GM12878 (cell line): Measurements from ENCODE around the gene CCDC43. TPM values are rescaled to one million over a fixed set of nuclear protein-coding genes. Genes with fewer than 3 reads are reported as not detected.

Experiments
- ATAC-seq: fragments of 200-7000 bp; cut with Tn5 transposase; 3 replicates; pipeline ENCODE4 v1.9.1; 2020; ENCODE audit warnings: mild to moderate bottlenecking, moderate library complexity
- BruUV-seq: library from RNA; stranded (reverse); fragments of 400-500 nt; replicated peaks from 2 replicates; lab custom pipeline; 2021; lab: Mats Ljungman, UMichigan
- CTCF ChIA-PET: fragments of 300-600 bp; sonication (Branson Sonifier 250); formaldehyde crosslinking; extraction: SDS; loops from one replicate; lab custom pipeline; 2021; ENCODE audit warnings: inconsistent platforms; lab: Yijun Ruan, JAX
- POLR2A ChIA-PET: fragments of 350-600 bp; formaldehyde crosslinking; extraction: SDS; loops from one replicate; lab custom pipeline; 2021; ENCODE audit warnings: inconsistent platforms; lab: Charles Lee
- RAD21 ChIA-PET: fragments of 300-600 bp; sonication (Branson Sonifier 250); formaldehyde crosslinking; loops from one replicate; lab custom pipeline; 2023; ENCODE audit warnings: antibody characterized with exemption; ENCODE audit not compliant: unreplicated experiment; lab: Charles Lee
- SMC1A ChIA-PET: fragments of 300-600 bp; sonication (Branson Sonifier 250); formaldehyde crosslinking; loops from one replicate; lab custom pipeline; 2023; ENCODE audit not compliant: unreplicated experiment, uncharacterized antibody; lab: Charles Lee
- DNase-seq: peaks from one replicate; pipeline ENCODE4 v3.0.0-alpha.2; 2011; ENCODE audit warnings: low read depth, low spot score
- FAIRE-seq: peaks from 3 replicates; lab custom pipeline; 2011; peaks lifted over from hg19 to GRCh38; lab: Jason Lieb, UNC
- H2AFZ ChIP-seq: 2 replicates; pipeline ENCODE4 v1.6.0; 2011; ENCODE audit warnings: low read depth, low read length, control low read depth; ENCODE audit not compliant: control insufficient read depth
- H3K27ac ChIP-seq: 2 replicates; pipeline ENCODE4 v1.5.1; 2011; ENCODE audit warnings: control low read depth; ENCODE audit not compliant: control insufficient read depth, insufficient read depth
- H3K27me3 ChIP-seq, 2 experiments: replicated peaks in 1 of 2; 2 replicates each; pipeline versions ENCODE4 v1.6.0 to v1.6.1; 2011; ENCODE audit warnings: low read length in 1 of 2; ENCODE audit not compliant: control insufficient read depth in 2 of 2, insufficient read depth in 2 of 2
- H3K36me3 ChIP-seq, 2 experiments: 2 replicates each; pipeline ENCODE4 v1.5.1; 2011; ENCODE audit warnings: low read length in 1 of 2; ENCODE audit not compliant: control insufficient read depth in 2 of 2, insufficient read depth in 2 of 2
- H3K4me1 ChIP-seq: 2 replicates; pipeline ENCODE4 v1.6.1; 2011; ENCODE audit warnings: mild to moderate bottlenecking, low read length, moderate library complexity, mixed read lengths; ENCODE audit not compliant: control insufficient read depth, insufficient read depth
- H3K4me2 ChIP-seq: 2 replicates; pipeline ENCODE4 v1.6.0; 2011; ENCODE audit warnings: control low read depth; ENCODE audit not compliant: control insufficient read depth, insufficient read depth
- H3K4me3 ChIP-seq: fragments of 200-600 bp; sonication (generic); 2 replicates; pipeline ENCODE4 v1.5.1; 2016
- H3K79me2 ChIP-seq: 2 replicates; pipeline ENCODE4 v1.6.0; 2011; ENCODE audit warnings: low read length; ENCODE audit not compliant: control insufficient read depth, insufficient read depth
- H3K9ac ChIP-seq: 2 replicates; pipeline ENCODE4 v1.8.0; 2011; ENCODE audit warnings: low read length, control low read depth, mixed read lengths; ENCODE audit not compliant: control insufficient read depth, insufficient read depth
- H3K9me3 ChIP-seq: replicated peaks from 3 replicates; pipeline ENCODE4 v1.5.1; 2011; ENCODE audit warnings: mild to moderate bottlenecking, low read length; ENCODE audit not compliant: control insufficient read depth, insufficient read depth
- H4K20me1 ChIP-seq: 2 replicates; pipeline ENCODE4 v1.6.0; 2011; ENCODE audit not compliant: control insufficient read depth, insufficient read depth
- ATF7 ChIP-seq: fragments of 450-650 bp; IDR thresholded peaks from 2 replicates; pipeline ENCODE4 v1.6.1; 2016; ENCODE audit warnings: low read depth, mild to moderate bottlenecking
- CUX1 ChIP-seq: IDR thresholded peaks from 2 replicates; pipeline ENCODE4 v1.6.1; 2012; ENCODE audit warnings: improper control_type of control experiment, low read depth, low read length; ENCODE audit not compliant: insufficient replicate concordance
- EED ChIP-seq: sonication (generic); IDR thresholded peaks from 2 replicates; pipeline ENCODE4 v1.6.1; 2016; ENCODE audit warnings: antibody characterized with exemption, low read depth
- FOXK2 ChIP-seq: fragments of 450-650 bp; IDR thresholded peaks from 2 replicates; pipeline ENCODE4 v1.6.1; 2017; ENCODE audit warnings: mild to moderate bottlenecking, moderate library complexity
- GATAD2B ChIP-seq: fragments of 450-650 bp; conservative IDR thresholded peaks from 2 replicates; pipeline ENCODE4 v1.6.1; 2017; ENCODE audit warnings: low read depth, mild to moderate bottlenecking, moderate library complexity
- KDM1A ChIP-seq: fragments of 200-600 bp; sonication (generic); IDR thresholded peaks from 2 replicates; pipeline ENCODE4 v1.6.1; 2016; ENCODE audit warnings: borderline replicate concordance
- PRDM15 ChIP-seq: fragments of 450-650 bp; formaldehyde crosslinking; IDR thresholded peaks from 2 replicates; pipeline ENCODE4 v1.4.0; 2020; ENCODE audit warnings: mild to moderate bottlenecking, moderate library complexity
- SREBF2 ChIP-seq: IDR thresholded peaks from 2 replicates; pipeline ENCODE4 v1.6.1; 2012; ENCODE audit warnings: mild to moderate bottlenecking, low read length
- SUPT20H ChIP-seq: IDR thresholded peaks from 2 replicates; pipeline ENCODE4 v1.6.1; 2011; ENCODE audit warnings: low read depth, mild to moderate bottlenecking, low read length, moderate library complexity, borderline replicate concordance; ENCODE audit not compliant: control insufficient read depth
- TAF1 ChIP-seq: IDR thresholded peaks from 2 replicates; pipeline ENCODE4 v1.6.1; 2011; ENCODE audit warnings: mild to moderate bottlenecking, low read depth, low read length, borderline replicate concordance
- ZBED1 ChIP-seq: IDR thresholded peaks from 2 replicates; pipeline ENCODE4 v1.6.1; 2016; ENCODE audit warnings: borderline replicate concordance
- WGBS: methylation state at CpG from one replicate; pipeline ENCODE4 v1.1.6; 2016; ENCODE audit warnings: low lambda C conversion rate; ENCODE audit not compliant: insufficient replicate concordance, insufficient coverage; ENCODE audit errors: missing lambda C conversion rate; 5-methylcytosine and 5-hydroxymethylcytosine counted together
- in situ Hi-C: fragments of 300-500 bp; cut with MboI; formaldehyde crosslinking; loops from 9 replicates; pipeline ENCODE4 v1.14.3; 2018; ENCODE audit warnings: mixed read lengths
- intact Hi-C: fragments of 100-400 bp; cut with micrococcal nuclease; formaldehyde crosslinking; loops from one replicate; pipeline ENCODE4 v1.14.2; 2022; ENCODE audit not compliant: unreplicated experiment
- polyA plus RNA-seq, 11 experiments: library from polyadenylated mRNA; depleted of rRNA in 4 of 11; unstranded in 6 of 11; stranded (reverse) in 5 of 11; fragments of >200 nt; fragmentation: Nextera tagmentation in 4 of 11; fragmentation: Illumina TruSeq in 1 of 11; extraction: Ambion mirVana in 4 of 11; extraction: Trizol in 1 of 11; gene quantifications; 1 replicate in 1 of 11; 2 replicates in 10 of 11; pipeline versions ENCODE4 v1.2.1 to v1.2.3, GENCODE V29; 2011 to 2016; ENCODE audit warnings: inconsistent platforms in 2 of 11, missing spikeins in 2 of 11, low read depth in 1 of 11
- total RNA-seq, 4 experiments: library from RNA; depleted of rRNA in 3 of 4; stranded (reverse); fragments of >200 nt in 3 of 4; fragmentation: Illumina TruSeq in 1 of 4; extraction: Trizol in 1 of 4; gene quantifications; 2 replicates each; pipeline versions ENCODE4 v1.2.1 to v1.2.3, GENCODE V29; 2013 to 2021

Gene CCDC43
- total and polyA plus RNA-seq, 10 of the 15 experiments (the other 5 are each of a cell fraction or from before 2014, with no cell fraction given) = 10.8 to 42.3 (median 24.1) TPM

GRCh38 chr17:44673893-44674292, 15.7 kb downstream of the CCDC43 start:
- intact Hi-C loops = no loop called here
- no peak overlapping the region for H3K9ac ChIP-seq
- WGBS = 82% methylated on average over 2 of the region's 2 CpGs
- no peak overlapping the region for H3K4me2 ChIP-seq
- H3K36me3 ChIP-seq = 0 out of 4 replicates have a peak, but pooled peaks cover 0 to 2% of the 10 kb centered on the region in 2 experiments
- ChIA-PET RAD21 (interaction anchor here (0.6 to 0.8 kb wide), 2 partner anchors 20 to 140 kb away, joined by 3 read pairs; no protein-coding TSS in a partner anchor), POLR2A (no interaction called here), SMC1A (interaction anchor here (1.6 kb wide), 1 partner anchor 141 kb away, joined by 6 read pairs; no protein-coding TSS in a partner anchor), CTCF (interaction anchor here (0.7 to 1.5 kb wide), 4 partner anchors 75 to 150 kb away, joined by 3 to 5 read pairs (median 3); no protein-coding TSS in a partner anchor)
- no peaks in the 10 kb centered on the region for H3K4me1 ChIP-seq
- no peak for FAIRE-seq
- no peaks in the 10 kb centered on the region for H3K9me3 ChIP-seq
- H3K27ac ChIP-seq = no peak overlapping the region
- in situ Hi-C loops = no loop called here
- no peak for ATAC-seq
- H4K20me1 ChIP-seq = no peaks in the 10 kb centered on the region
- TF ChIP-seq EED (no peak), SUPT20H (no peak), SREBF2 (no peak), PRDM15 (CRISPR knock-in tag) (no peak), GATAD2B (no peak), ZBED1 (no peak), CUX1 (no peak), KDM1A (no peak), FOXK2 (no peak), TAF1 (no peak), ATF7 (no peak)
- DNase-seq = no peak
- BruUV-seq = no TSS peak
- no peak overlapping the region for H2AFZ ChIP-seq
- H3K79me2 ChIP-seq = no peaks in the 10 kb centered on the region
- H3K4me3 ChIP-seq = no peak overlapping the region
- H3K27me3 ChIP-seq = no peaks in the 10 kb centered on the region
